Stomach (tissue), 19 donors: ENCODE data around the gene SCGB2B2. TPM values are rescaled to one million over a fixed set of nuclear protein-coding genes. Genes with fewer than 3 reads are reported as not detected.

Source experiments
- DNase-seq, 2 donors: peaks; one replicate each; pipeline versions ENCODE4 v3.0.0 to v3.0.0-alpha.2; 2013 to 2019
- H3K27ac ChIP-seq, 5 donors: fragments of 200-600 bp in 4 of 5; sonication (generic) in 4 of 5; one replicate each; pipeline ENCODE4 v1.5.1; 2013 to 2019; ENCODE audit warnings: mild to moderate bottlenecking in 1 of 5, moderate library complexity in 1 of 5
- H3K27me3 ChIP-seq, 3 donors: fragments of 200-600 bp; sonication (generic); one replicate each; pipeline ENCODE4 v1.5.1; 2017 to 2019; ENCODE audit warnings: mixed run types in 1 of 3
- H3K36me3 ChIP-seq, 4 donors: fragments of 200-600 bp; sonication (generic); 1 replicate in 3 of 4; 2 replicates in 1 of 4; pipeline ENCODE4 v1.5.1; 2016 to 2019
- H3K4me1 ChIP-seq, 4 donors: fragments of 200-600 bp; sonication (generic); one replicate each; pipeline ENCODE4 v1.5.1; 2016 to 2019
- H3K4me3 ChIP-seq, 4 donors: fragments of 200-600 bp; sonication (generic) in 3 of 4; one replicate each; pipeline ENCODE4 v1.5.1; 2016 to 2019; ENCODE audit warnings: mild to moderate bottlenecking in 1 of 4
- H3K9me3 ChIP-seq, 4 donors: fragments of 200-600 bp; sonication (generic); one replicate each; pipeline ENCODE4 v1.5.1; 2016 to 2019
- EP300 ChIP-seq: sonication (generic); formaldehyde crosslinking; IDR thresholded peaks from one replicate; pipeline ENCODE4 v1.6.1; 2017; ENCODE audit warnings: antibody characterized with exemption
- POLR2A ChIP-seq, 4 donors: fragments of 450-650 bp; IDR thresholded peaks; one replicate each; pipeline ENCODE4 v1.6.1; 2016; ENCODE audit warnings: antibody characterized with exemption in 4 of 4, control low read depth in 2 of 4, mild to moderate bottlenecking in 1 of 4, moderate library complexity in 1 of 4
- POLR2AphosphoS5 ChIP-seq, 3 donors: sonication (generic); formaldehyde crosslinking; IDR thresholded peaks; one replicate each; pipeline ENCODE4 v1.6.1; 2016; ENCODE audit warnings: antibody characterized with exemption in 3 of 3
- WGBS, 5 donors: extraction: QIAGEN DNeasy Blood & Tissue Kit in 3 of 5; methylation state at CpG; one replicate each; pipeline versions ENCODE4 v1.1.5 to v1.1.7; 2013 to 2018; 5-methylcytosine and 5-hydroxymethylcytosine counted together
- intact Hi-C: fragments of 100-400 bp; cut with DNase I; formaldehyde crosslinking; loops from one replicate; pipeline ENCODE4 v1.15.1; 2023; ENCODE audit warnings: low total_unique reads
- long read RNA-seq, 10 donors: transcript quantifications; one replicate each; lab custom pipeline, GENCODE V29; 2026
- polyA plus RNA-seq, 3 donors: library from polyadenylated mRNA; stranded (reverse); fragments of 200-250 nt; gene quantifications; one replicate each; pipeline ENCODE4 v1.2.3, GENCODE V29; 2013
- total RNA-seq, 5 donors: library from RNA; depleted of rRNA; stranded (reverse); fragments of >200 nt; gene quantifications; one replicate each; pipeline versions ENCODE4 v1.1.0 to v1.2.3, GENCODE V29; 2014 to 2016
- TF ChIP-seq, protein P1 (sequence below), 7 experiments: fragments of 450-650 bp in 4 of 7; fragments of 200-600 bp in 3 of 7; sonication (generic) in 3 of 7; IDR thresholded peaks; one replicate each; pipeline ENCODE4 v1.5.1; 2016 to 2019; ENCODE audit warnings: antibody characterized with exemption in 7 of 7, control low read depth in 2 of 7, mild to moderate bottlenecking in 1 of 7
- donor health status: healthy with polysubstance abuse.
- donor health status: Bipolar disorder and iron deficiency.
- donor health status: healthy.

The SCGB2B2 gene, protein sequence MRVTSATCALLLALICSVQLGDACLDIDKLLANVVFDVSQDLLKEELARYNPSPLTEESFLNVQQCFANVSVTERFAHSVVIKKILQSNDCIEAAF
- 1 to 10 TPM in 1 of 5 donors, under 1 TPM in 1, not detected in 3; 0.37 to 1.8 TPM for total RNA-seq
- under 1 TPM in 1 of 3 donors, not detected in 2; 0.12 TPM for polyA plus RNA-seq
- long read RNA-seq, donor 1: 0 reads
- long read RNA-seq, donor 2, partial matches to known transcripts: 12 of 12 reads
- long read RNA-seq, donor 2, other reads (novel, unspliced or antisense): 0 of 12 reads
- long read RNA-seq, donor 3: 0 reads
- long read RNA-seq, donor 4: 0 reads
- long read RNA-seq, donor 5, partial matches to known transcripts: 16 of 16 reads
- long read RNA-seq, donor 5, other reads (novel, unspliced or antisense): 0 of 16 reads
- long read RNA-seq, donor 6, partial matches to known transcripts: 5 of 5 reads
- long read RNA-seq, donor 6, other reads (novel, unspliced or antisense): 0 of 5 reads
- long read RNA-seq, donor 7: 0 reads
- long read RNA-seq, donor 8: 0 reads
- long read RNA-seq, donor 9: 0 reads
- long read RNA-seq, donor 10, partial matches to known transcripts: 12 of 12 reads
- long read RNA-seq, donor 10, other reads (novel, unspliced or antisense): 0 of 12 reads

DNA sequence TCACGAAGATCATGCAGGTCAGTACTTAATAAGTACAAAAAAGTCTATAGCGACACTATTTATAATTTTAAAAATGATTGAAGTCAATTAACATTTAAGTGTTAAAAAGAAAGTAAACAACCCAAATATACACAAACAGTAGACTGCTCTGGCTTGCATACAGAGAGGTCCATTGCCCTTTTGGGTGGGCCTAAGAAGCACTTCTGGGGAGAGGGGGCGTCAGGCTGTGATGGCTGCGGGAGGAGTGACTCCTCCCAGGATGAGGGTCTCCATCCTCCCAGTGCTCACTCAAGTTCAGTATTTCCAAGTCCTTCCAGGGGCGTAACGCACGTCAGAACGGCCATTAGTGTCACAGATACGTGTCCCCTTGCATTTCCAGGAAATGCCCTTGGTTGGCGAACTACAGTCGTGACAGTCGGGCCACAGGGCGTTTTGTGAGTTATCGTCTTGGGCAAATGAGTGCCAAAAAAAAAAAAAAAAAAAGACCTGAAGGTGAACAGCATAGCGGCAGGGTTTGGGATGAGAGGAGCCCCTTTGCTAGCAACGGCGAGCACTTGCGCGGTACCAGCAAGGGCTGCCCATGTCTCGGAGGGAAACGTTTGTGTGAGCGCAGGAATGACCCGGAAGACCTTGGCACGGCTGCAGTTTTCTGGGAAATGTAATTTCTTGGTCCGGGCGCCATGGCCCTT is at the start of gene SCGB2B2:
SCGB2B2 (minus strand) TSS at position 463 of the 689 bp plus-strand sequence. CDS start 82,596 bp downstream, outside the sequence.
- TF ChIP-seq EP300 (no peak), POLR2A (IDR thresholded peaks at IDR 0.05) (no peak), POLR2AphosphoS5 (IDR thresholded peaks at IDR 0.05) (no peak)
- TF ChIP-seq, protein P1, sequence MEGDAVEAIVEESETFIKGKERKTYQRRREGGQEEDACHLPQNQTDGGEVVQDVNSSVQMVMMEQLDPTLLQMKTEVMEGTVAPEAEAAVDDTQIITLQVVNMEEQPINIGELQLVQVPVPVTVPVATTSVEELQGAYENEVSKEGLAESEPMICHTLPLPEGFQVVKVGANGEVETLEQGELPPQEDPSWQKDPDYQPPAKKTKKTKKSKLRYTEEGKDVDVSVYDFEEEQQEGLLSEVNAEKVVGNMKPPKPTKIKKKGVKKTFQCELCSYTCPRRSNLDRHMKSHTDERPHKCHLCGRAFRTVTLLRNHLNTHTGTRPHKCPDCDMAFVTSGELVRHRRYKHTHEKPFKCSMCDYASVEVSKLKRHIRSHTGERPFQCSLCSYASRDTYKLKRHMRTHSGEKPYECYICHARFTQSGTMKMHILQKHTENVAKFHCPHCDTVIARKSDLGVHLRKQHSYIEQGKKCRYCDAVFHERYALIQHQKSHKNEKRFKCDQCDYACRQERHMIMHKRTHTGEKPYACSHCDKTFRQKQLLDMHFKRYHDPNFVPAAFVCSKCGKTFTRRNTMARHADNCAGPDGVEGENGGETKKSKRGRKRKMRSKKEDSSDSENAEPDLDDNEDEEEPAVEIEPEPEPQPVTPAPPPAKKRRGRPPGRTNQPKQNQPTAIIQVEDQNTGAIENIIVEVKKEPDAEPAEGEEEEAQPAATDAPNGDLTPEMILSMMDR (IDR thresholded peaks at IDR 0.05): no peak
- Histone ChIP-seq H3K27ac (peak within 1 kb of the TSS; percentile 95 to 98 (median 96)), H3K4me3 (peak within 1 kb of the TSS; percentile 59 to 84 (median 71)), H3K27me3 (no peaks in the 10 kb centered on the region), H3K9me3 (peaks cover 6 to 32% (median 27%) of the 10 kb centered on the region in 4 donors), H3K36me3 (peaks cover 26 to 34% (median 32%) of the 10 kb centered on the region in 4 donors), H3K4me1 (peaks cover 6 to 29% (median 26%) of the 10 kb centered on the region in 4 donors)
- intact Hi-C loops: loop anchor here (10.0 kb wide), 1 partner anchor 58 kb away; the partner anchor contains the start of gene ZNF181
- 5 to 7% (median 6%) methylated on average over 25 to 26 of the region's 26 CpGs for WGBS, 5 donors
- peak in 1 of 2 donors; percentile 89 for DNase-seq

DNA sequence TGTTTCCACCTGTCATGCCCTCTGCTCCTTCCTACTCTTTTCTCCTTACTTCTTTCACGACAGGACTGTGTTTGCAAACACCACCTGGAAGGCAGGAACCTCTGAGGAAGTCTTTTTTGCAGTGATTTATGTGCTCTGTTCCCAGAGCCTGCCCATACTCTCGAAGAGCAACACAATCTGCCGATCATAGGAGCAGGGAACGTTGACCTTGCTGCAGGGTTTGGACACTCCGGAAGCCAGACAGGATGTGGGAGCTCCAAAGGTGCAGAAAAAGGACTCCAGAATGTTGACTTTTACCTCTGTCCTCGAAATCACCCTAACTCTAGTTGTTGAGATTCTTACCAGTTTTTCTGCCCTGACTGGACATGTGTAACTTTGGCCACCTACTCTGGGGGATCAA is 48.4 kb upstream of the SCGB2B2 start:
- Histone ChIP-seq H3K4me1 (no peaks in the 10 kb centered on the region), H3K9me3 (no peaks in the 10 kb centered on the region), H3K36me3 (no peaks in the 10 kb centered on the region), H3K27ac (no peak overlapping the region), H3K4me3 (no peak overlapping the region), H3K27me3 (peaks cover 0 to 9% (median 0%) of the 10 kb centered on the region in 3 donors)
- no peak for DNase-seq
- intact Hi-C loops: no loop called here
- TF ChIP-seq POLR2A (IDR thresholded peaks at IDR 0.05) (no peak), EP300 (no peak), POLR2AphosphoS5 (IDR thresholded peaks at IDR 0.05) (no peak)
- TF ChIP-seq, protein P1 (IDR thresholded peaks at IDR 0.05): no peak
- 14 to 35% (median 27%) methylated on average over 6 of the region's 6 CpGs for WGBS, 5 donors

DNA sequence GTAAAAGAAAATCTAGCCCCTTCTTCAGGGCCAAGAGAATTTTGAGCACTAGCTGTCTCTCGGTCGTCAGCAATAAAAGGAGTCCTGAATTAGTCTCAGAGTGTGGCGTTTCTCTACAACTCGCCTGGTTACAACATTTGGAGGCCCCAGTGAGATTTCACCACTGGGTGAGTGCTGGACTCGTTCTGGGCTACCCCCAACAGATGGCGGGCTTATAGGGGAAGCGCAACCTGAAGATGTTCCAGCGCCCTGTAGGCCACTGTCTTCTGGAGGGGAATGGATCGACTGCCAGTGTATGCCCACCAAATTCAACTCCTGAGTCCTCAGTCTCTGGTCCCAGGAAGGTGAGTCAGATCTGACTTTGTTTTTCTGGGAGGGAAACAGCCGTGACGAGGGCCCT is 45.4 kb upstream of the SCGB2B2 start:
- no peak overlapping the region for H3K4me3 ChIP-seq
- 62 to 68% (median 66%) methylated on average over 10 to 11 of the region's 11 CpGs for WGBS, 5 donors
- intact Hi-C loops: no loop called here
- no peaks in the 10 kb centered on the region for H3K36me3 ChIP-seq
- H3K4me1 ChIP-seq: no peaks in the 10 kb centered on the region
- TF ChIP-seq EP300 (no peak), POLR2AphosphoS5 (IDR thresholded peaks at IDR 0.05) (no peak), POLR2A (IDR thresholded peaks at IDR 0.05) (no peak)
- TF ChIP-seq, protein P1 (IDR thresholded peaks at IDR 0.05): no peak
- DNase-seq: no peak
- H3K27ac ChIP-seq: no peak overlapping the region
- H3K27me3 ChIP-seq: peaks cover 0 to 9% (median 0%) of the 10 kb centered on the region in 3 donors
- H3K9me3 ChIP-seq: no peaks in the 10 kb centered on the region

DNA sequence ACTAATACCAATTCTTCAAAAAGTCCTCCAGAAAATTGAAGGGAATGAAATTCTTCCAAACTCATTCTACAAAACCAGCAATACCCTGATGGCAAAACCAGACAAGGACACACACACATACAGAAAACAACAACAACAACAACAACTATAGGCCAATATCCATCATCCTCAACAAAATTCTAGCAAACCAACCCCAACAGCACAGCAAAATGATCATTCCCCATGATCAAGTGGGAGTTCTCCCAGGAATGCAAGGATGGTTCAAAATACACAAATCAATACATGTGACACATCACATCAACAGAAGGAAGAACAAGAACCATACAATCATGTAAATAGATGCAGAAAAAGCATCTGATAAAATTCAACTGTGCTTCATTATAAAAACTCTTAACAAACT is 38.4 kb upstream of the SCGB2B2 start:
- H3K27ac ChIP-seq: no peak overlapping the region
- no peaks in the 10 kb centered on the region for H3K4me1 ChIP-seq
- H3K36me3 ChIP-seq: no peaks in the 10 kb centered on the region
- no peak overlapping the region for H3K4me3 ChIP-seq
- intact Hi-C loops: no loop called here
- peaks cover 0 to 7% (median 0%) of the 10 kb centered on the region in 3 donors for H3K27me3 ChIP-seq
- peaks cover 0 to 19% (median 11%) of the 10 kb centered on the region in 4 donors for H3K9me3 ChIP-seq
- DNase-seq: no peak
- TF ChIP-seq, protein P1 (IDR thresholded peaks at IDR 0.05): no peak
- TF ChIP-seq POLR2AphosphoS5 (IDR thresholded peaks at IDR 0.05): no peak
